ENCODE data around the gene ZNF286A. TPM values are rescaled to one million over a fixed set of nuclear protein-coding genes. Genes with fewer than 3 reads are reported as not detected.

ZNF286A gene
- total RNA-seq, 4 donors from 2014 or later: 6.0 to 34.6 (median 21.2) TPM

DNA sequence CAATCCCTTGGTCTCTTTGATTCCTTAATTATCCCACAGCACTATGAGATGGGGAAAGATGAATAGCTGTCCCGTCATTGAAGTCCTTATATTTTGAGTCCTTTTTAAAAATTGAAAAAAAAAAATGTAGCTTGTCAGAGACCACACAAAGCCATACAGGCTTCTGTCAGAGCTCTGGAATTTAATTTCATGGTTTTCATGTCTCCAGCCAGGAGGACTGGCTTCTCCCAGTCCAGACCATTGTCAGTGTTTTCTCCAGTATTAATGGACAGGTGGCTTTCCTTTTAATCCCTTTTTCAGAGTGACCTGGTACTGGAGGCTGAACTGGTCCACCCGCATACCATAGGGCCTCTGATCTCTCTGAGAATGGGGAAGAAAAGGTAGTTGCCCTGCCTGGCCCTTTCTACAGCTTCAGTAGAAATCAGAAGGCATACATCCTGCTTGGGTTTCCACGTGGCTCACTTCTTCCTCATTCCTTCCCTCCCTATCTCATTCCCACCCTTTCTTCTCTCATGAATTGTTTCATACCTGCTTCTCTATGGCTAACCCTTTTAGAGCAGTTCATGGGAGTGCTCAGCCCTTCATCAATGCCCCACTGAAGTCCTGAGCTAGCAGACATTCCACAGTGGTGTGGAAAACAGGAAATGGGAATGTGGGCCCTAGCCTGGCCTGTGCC is 44.5 kb upstream of the ZNF286A start:
- intact Hi-C loops (cut with DNase I; ENCODE audit: low total_unique reads): no loop called here
- DNase-seq (ENCODE audit: low spot score in 2 of 2): peak in 1 of 2 donors; percentile 46
- no peak overlapping the region for H3K4me3 ChIP-seq (ENCODE audit: low read depth, poor library complexity, severe bottlenecking)
- WGBS, 2 donors: 59 to 69% methylated on average over 3 of the region's 3 CpGs
- TF ChIP-seq, protein P1, sequence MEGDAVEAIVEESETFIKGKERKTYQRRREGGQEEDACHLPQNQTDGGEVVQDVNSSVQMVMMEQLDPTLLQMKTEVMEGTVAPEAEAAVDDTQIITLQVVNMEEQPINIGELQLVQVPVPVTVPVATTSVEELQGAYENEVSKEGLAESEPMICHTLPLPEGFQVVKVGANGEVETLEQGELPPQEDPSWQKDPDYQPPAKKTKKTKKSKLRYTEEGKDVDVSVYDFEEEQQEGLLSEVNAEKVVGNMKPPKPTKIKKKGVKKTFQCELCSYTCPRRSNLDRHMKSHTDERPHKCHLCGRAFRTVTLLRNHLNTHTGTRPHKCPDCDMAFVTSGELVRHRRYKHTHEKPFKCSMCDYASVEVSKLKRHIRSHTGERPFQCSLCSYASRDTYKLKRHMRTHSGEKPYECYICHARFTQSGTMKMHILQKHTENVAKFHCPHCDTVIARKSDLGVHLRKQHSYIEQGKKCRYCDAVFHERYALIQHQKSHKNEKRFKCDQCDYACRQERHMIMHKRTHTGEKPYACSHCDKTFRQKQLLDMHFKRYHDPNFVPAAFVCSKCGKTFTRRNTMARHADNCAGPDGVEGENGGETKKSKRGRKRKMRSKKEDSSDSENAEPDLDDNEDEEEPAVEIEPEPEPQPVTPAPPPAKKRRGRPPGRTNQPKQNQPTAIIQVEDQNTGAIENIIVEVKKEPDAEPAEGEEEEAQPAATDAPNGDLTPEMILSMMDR (IDR thresholded peaks at IDR 0.05): no peak
- TF ChIP-seq POLR2A (IDR thresholded peaks at IDR 0.05): no peak

DNA sequence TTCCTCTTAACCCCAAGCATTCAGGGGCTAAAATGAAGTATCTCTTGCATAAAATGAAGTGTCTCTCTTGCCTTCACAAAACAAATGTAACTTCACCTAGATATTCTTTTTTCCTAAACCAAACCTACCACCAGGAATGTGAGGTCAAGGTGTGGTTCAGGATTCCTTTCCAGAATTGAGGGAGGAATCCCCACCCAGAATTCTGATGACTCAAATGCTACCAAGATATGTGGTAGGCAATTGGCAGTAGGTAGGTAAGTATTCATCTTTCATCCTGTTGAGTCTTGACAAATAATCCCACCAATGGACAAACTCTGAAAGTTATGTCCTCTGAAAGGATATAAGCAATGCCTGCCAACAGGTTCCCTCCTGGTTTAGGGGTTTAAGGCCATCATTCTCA is 41.7 kb upstream of the ZNF286A start:
- no peak for TF ChIP-seq POLR2A (IDR thresholded peaks at IDR 0.05)
- TF ChIP-seq, protein P1 (IDR thresholded peaks at IDR 0.05): no peak
- intact Hi-C loops (cut with DNase I; ENCODE audit: low total_unique reads): no loop called here
- DNase-seq (ENCODE audit: low spot score in 2 of 2): no peak
- no peak overlapping the region for H3K4me3 ChIP-seq (ENCODE audit: low read depth, poor library complexity, severe bottlenecking)

DNA sequence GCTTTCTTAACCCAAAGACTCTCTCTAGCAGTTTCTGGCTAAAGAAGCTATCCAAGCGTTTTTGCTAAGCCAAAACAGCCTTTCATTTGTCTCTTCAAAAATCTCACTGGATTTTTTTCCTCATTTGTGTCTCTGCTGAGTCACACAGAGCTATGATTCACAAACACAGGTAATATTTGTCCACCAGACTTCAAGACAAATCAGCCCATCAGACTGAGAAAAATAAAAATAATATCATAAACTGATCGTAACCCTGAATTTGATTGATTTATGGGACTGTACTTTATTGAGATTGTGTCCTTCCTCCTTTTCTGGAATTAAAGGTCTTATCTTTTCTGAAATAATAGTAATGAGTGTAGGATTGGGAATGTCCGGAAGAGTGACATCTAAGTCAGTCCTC is 41.3 kb upstream of the ZNF286A start:
- no peak overlapping the region for H3K4me3 ChIP-seq (ENCODE audit: low read depth, poor library complexity, severe bottlenecking)
- intact Hi-C loops (cut with DNase I; ENCODE audit: low total_unique reads): no loop called here
- TF ChIP-seq POLR2A (IDR thresholded peaks at IDR 0.05): no peak
- WGBS, 2 donors: 70 to 72% methylated on average over 3 of the region's 3 CpGs
- no peak for DNase-seq (ENCODE audit: low spot score in 2 of 2)

DNA sequence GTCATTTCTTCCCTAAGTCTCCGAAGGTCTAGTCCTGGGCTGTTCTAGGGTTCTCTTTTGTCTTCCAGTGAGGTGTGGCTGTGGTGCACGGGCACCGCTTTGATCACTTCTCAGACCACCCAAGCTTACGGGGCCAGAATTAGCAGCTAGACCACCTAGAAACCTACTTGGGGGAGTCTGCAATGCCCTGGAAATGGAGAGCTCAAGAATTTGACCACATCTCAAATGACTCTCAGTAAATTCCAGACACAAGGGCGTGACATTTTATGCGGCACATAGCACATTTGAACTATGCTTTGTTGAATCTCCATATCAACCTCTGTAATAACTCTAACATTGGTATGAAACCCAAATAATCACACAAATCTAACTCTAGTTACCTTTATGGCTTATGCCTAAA is 40.3 kb upstream of the ZNF286A start:
- intact Hi-C loops (cut with DNase I; ENCODE audit: low total_unique reads): no loop called here
- no peak overlapping the region for H3K4me3 ChIP-seq (ENCODE audit: low read depth, poor library complexity, severe bottlenecking)
- DNase-seq (ENCODE audit: low spot score in 2 of 2): no peak
- TF ChIP-seq POLR2A (IDR thresholded peaks at IDR 0.05): no peak
- TF ChIP-seq, protein P1 (IDR thresholded peaks at IDR 0.05): no peak
- 88 to 90% methylated on average over 6 of the region's 6 CpGs for WGBS, 2 donors

DNA sequence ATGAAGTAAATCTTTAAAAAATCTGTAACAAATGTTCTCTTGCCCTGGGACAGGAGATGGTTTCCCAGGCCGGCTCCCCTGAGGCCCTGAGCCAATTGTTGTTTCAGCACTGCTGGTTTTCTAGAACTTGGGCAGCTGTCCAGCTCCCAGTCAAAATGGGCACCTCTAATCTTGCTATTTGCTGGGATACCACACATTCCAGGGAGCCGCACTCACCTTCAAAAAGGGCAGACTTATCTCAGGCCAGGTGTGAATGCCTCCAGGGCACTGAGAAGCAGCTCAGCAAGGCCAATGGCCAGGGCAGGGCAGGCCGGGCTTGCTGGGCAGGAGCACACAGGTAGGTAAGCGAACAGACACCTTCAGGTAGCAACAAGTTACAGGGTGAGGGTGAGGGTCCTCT is 39.9 kb upstream of the ZNF286A start:
- WGBS, 2 donors: 45 to 61% methylated on average over 4 of the region's 4 CpGs
- peak in 1 of 2 donors; percentile 68 for DNase-seq (ENCODE audit: low spot score in 2 of 2)
- intact Hi-C loops (cut with DNase I; ENCODE audit: low total_unique reads): no loop called here
- no peak overlapping the region for H3K4me3 ChIP-seq (ENCODE audit: low read depth, poor library complexity, severe bottlenecking)
- TF ChIP-seq, protein P1 (IDR thresholded peaks at IDR 0.05): no peak
- no peak for TF ChIP-seq POLR2A (IDR thresholded peaks at IDR 0.05)

DNA sequence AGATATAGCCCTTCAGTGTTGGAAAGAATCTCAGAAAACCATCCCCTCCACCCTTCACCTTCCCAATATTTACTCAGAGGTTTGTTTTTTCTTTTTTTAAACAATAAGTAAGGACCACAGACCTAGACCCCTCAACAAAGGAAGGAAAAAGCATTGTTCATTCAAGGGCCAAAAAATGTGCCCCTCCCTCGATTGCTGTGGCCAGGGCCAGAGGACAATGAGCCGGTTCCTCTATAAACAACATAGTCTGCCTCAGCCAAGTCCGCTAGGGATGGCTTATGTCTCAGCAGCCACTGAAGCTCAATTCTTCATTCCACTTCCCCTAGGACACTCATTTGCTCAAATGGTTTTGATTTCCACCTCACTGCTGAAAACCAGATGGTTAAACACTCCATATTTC is 39.5 kb upstream of the ZNF286A start:
- 63 to 73% methylated on average over 3 of the region's 3 CpGs for WGBS, 2 donors
- intact Hi-C loops (cut with DNase I; ENCODE audit: low total_unique reads): no loop called here

More for the DNA sequence above, 39.5 kb upstream of the ZNF286A start:
- TF ChIP-seq, protein P1 (IDR thresholded peaks at IDR 0.05): no peak
- no peak for TF ChIP-seq POLR2A (IDR thresholded peaks at IDR 0.05)
- no peak overlapping the region for H3K4me3 ChIP-seq (ENCODE audit: low read depth, poor library complexity, severe bottlenecking)
- peak in 1 of 2 donors; percentile 49 for DNase-seq (ENCODE audit: low spot score in 2 of 2)
